ENCODE results near the gene DCC. TPM values are rescaled to one million over a fixed set of nuclear protein-coding genes. Genes with fewer than 3 reads are reported as not detected.

DCC gene
- total and polyA plus RNA-seq, 12 donors, result under 0.01 to 0.89 (median 0.09) TPM; not detected in 8

DNA sequence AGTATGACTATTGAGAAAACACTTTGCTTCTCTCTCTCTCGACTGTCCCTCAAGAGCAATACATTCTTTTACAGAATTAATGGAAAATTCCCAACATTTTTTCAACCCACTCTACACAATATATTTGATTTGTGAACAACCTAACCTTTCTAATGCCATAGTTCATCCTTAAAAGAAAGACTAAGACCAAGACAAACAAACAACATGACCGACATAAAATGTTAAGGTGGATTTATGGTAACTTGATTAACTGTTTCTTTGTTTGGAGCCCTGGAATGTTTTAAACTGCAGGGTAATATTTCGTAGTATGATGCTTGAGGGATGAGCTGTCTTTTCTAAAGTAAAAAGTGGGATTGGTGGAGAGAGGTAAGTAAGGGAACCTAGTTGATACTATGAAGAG, 1146.3 kb downstream of the DCC start:
- Histone ChIP-seq H3K36me3 (no peaks in the 10 kb centered on the region), H3K4me1 (peaks cover 0 to 4% (median 0%) of the 10 kb centered on the region in 9 donors), H3K4me3 (no peak overlapping the region), H3K27me3 (no peaks in the 10 kb centered on the region), H3K9me3 (peaks cover 0 to 5% (median 0%) of the 10 kb centered on the region in 11 donors), H3K27ac (no peak overlapping the region)
- intact Hi-C loops (cut with DNase I), result no loop called here
- TF ChIP-seq, protein P1, sequence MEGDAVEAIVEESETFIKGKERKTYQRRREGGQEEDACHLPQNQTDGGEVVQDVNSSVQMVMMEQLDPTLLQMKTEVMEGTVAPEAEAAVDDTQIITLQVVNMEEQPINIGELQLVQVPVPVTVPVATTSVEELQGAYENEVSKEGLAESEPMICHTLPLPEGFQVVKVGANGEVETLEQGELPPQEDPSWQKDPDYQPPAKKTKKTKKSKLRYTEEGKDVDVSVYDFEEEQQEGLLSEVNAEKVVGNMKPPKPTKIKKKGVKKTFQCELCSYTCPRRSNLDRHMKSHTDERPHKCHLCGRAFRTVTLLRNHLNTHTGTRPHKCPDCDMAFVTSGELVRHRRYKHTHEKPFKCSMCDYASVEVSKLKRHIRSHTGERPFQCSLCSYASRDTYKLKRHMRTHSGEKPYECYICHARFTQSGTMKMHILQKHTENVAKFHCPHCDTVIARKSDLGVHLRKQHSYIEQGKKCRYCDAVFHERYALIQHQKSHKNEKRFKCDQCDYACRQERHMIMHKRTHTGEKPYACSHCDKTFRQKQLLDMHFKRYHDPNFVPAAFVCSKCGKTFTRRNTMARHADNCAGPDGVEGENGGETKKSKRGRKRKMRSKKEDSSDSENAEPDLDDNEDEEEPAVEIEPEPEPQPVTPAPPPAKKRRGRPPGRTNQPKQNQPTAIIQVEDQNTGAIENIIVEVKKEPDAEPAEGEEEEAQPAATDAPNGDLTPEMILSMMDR (IDR thresholded peaks at IDR 0.05), result no peak
- DNase-seq, result no peak
- 66 to 84% methylated on average over 3 of the region's 3 CpGs for whole genome bisulfite sequencing, 2 donors
- no peak for ATAC-seq

GRCh38 chr18:53489266-53489665, 1149.3 kb downstream of the DCC start:
- TF ChIP-seq, protein P1 (IDR thresholded peaks at IDR 0.05), result no peak
- Histone ChIP-seq H3K4me3 (no peak overlapping the region), H3K9me3 (peaks cover 0 to 10% (median 0%) of the 10 kb centered on the region in 11 donors), H3K27me3 (no peaks in the 10 kb centered on the region), H3K36me3 (no peaks in the 10 kb centered on the region), H3K4me1 (peaks cover 0 to 4% (median 0%) of the 10 kb centered on the region in 9 donors), H3K27ac (no peak overlapping the region)
- intact Hi-C loops (cut with DNase I), result loop anchor here in 1 of 10 donors (2.0 kb wide), 1 partner anchor 64 kb away; no protein-coding TSS in a partner anchor
- no peak for ATAC-seq
- WGBS, 2 donors, result 40 to 48% methylated on average over 3 of the region's 3 CpGs
- no peak for DNase-seq

- no peaks in the 10 kb centered on the region for H3K36me3 ChIP-seq
- H3K27ac ChIP-seq, result no peak overlapping the region
- intact Hi-C loops (cut with DNase I), result no loop called here
- peaks cover 0 to 10% (median 0%) of the 10 kb centered on the region in 11 donors for H3K9me3 ChIP-seq
- no peak for DNase-seq
- TF ChIP-seq, protein P1 (IDR thresholded peaks at IDR 0.05), result no peak
- WGBS, 2 donors, result 60 to 73% methylated on average over 2 of the region's 2 CpGs
- no peak overlapping the region for H3K4me3 ChIP-seq
- H3K4me1 ChIP-seq, result peaks cover 0 to 4% (median 0%) of the 10 kb centered on the region in 9 donors
- H3K27me3 ChIP-seq, result no peaks in the 10 kb centered on the region
- ATAC-seq, result peak in 1 of 8 donors; percentile 69
These were observed 1150.0 kb downstream of the DCC start for GRCh38 chr18:53490019-53490418.

DNA sequence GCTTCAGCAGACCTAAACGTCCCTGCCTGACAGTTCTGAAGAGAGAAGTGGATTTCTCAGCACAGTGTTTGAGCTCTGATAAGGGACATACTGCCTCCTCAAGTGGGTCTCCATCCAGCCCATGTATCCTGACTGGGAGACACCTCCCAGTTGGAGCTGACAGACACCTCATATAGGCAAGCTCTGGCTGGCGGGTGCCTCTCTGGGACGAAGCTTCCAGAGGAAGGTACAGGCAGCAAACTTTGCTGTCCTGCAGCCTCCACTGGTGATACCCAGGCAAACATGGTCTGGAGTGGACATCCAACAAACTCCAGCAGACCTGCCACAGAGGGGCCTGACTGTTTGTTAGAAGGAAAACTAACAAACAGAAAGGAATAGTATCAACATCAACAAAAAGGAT, 1156.0 kb downstream of the DCC start:
- ATAC-seq (no peak), DNase-seq (no peak)
- H3K9me3 ChIP-seq, result peaks cover 0 to 8% (median 0%) of the 10 kb centered on the region in 11 donors
- no peaks in the 10 kb centered on the region for H3K27me3 ChIP-seq
- no peak overlapping the region for H3K27ac ChIP-seq
- intact Hi-C loops (cut with DNase I), result no loop called here
- no peaks in the 10 kb centered on the region for H3K4me1 ChIP-seq
- H3K36me3 ChIP-seq, result no peaks in the 10 kb centered on the region
- WGBS, 2 donors, result 66 to 67% methylated on average over 3 of the region's 3 CpGs
- TF ChIP-seq, protein P1 (IDR thresholded peaks at IDR 0.05), result no peak
- no peak overlapping the region for H3K4me3 ChIP-seq
